IPS-NIHi7 (cell line): ENCODE measurements around the gene SLC12A4.
"Not testable (repeated sequence)": the region's sequence is repeated elsewhere in the genome, so short reads cannot be mapped to it uniquely, and the experiment has no call there.

Experiments used
- DNase-seq: peaks from one replicate; pipeline ENCODE4 v3.0.0; 2012; ENCODE audit warnings: mixed read lengths; ENCODE audit errors: extremely low spot score

Gene SLC12A4

DNA sequence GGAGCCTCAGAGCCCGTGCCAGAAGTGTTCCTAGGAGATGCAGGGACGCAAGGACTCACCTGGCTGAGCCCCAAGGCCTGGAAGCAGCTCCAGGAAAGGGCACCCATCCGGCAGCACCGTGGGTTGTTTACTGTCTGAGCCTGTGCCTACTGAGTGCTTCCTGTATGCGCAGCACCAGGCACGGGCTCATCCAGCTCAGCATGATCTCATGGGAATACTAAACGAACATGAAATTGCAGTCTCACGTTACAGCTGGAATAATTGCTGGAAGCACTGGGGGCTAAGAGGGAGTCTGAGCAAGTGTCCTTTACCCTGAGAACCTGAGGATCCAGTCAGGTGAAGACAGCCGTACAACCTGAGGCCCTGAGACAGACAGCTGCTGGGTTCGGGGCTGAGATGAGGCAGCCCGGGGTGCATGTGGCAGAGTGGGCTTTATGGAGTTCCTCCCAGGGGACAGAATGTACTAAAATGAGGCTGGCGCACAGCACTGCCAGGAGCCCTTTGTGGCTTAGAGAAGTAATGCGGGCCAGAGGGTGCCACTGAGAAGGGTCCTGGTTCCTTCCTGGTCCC lies 42.2 kb downstream of the SLC12A4 start:
- DNase-seq, result peak; percentile 51

- no peak for DNase-seq
These were observed 44.1 kb downstream of the SLC12A4 start for GRCh38 chr16:67924140-67924906.

GRCh38 chr16:67923414-67924116 lies 44.9 kb downstream of the SLC12A4 start:
- DNase-seq, result no peak

DNA sequence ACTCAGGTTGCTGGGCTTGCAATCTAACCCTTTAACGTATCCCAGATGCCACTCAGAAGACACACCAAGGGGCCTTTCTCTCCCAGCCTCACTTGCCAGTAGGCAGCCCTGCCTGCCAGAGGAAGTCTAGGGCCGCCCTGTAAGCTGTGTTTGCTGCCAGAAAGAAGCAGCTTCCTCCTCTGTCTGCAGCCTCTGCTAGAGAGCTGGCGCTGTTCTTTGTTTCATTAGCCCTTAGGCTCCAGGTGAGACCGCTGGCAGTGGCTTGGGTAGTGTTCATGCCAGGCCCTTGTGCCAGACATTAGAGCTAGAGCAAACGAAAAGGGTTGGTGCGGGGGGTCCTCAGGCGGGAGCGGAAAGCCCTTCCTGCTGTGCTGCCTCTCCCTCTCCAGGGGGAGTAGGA lies 45.7 kb downstream of the SLC12A4 start:
- no peak for DNase-seq

- no peak for DNase-seq
These were observed 46.2 kb downstream of the SLC12A4 start for GRCh38 chr16:67922221-67922620.

DNA sequence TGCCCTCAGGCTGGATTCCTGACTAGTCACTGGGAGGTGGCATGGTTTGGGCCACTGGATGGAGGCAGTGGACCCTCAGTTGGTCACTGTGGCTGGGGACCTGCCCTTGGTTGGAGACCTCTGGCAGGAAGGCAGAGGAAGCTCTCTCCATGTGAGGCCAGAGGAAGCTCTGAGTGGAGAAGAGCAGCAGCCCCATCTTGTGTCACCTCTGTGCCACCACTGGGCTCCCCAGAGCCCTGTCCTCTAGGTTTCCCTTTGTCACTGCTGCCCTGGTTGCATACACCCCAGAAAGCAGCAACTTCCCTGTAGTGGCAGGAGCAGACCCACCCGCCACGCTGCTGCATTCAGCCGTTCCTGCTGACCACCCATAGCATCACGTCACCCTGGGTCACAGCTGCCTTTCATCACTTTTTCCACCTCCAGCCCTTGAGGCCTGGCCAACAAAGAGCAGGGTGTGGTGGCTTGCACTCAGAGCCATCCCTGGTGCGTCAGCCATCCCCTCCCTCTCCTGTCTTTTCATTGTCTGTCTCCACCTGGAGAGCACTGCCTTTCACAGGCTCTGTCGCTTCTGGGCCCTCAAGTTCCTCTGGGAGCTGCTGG lies 48.7 kb downstream of the SLC12A4 start:
- DNase-seq, result no peak

DNA sequence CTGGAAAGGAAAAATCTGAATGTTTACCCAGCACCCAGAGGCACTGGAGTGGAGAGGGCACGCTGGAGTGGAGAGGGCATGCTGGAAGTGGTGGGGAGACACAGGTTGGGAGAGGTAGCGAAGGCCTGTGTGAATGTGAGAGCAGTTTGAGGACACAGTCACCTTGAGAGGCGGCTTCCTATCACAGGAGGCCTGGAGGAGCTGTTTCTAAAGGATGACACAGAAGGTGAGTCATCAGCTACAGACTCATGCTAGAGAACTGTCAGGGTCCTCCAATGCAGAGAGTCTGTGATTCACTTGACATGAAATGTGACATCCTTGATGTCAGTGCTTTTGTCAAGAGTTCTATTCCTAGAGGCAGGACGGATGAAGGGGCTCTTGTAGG lies 50.6 kb downstream of the SLC12A4 start:
- DNase-seq, result no peak

DNA sequence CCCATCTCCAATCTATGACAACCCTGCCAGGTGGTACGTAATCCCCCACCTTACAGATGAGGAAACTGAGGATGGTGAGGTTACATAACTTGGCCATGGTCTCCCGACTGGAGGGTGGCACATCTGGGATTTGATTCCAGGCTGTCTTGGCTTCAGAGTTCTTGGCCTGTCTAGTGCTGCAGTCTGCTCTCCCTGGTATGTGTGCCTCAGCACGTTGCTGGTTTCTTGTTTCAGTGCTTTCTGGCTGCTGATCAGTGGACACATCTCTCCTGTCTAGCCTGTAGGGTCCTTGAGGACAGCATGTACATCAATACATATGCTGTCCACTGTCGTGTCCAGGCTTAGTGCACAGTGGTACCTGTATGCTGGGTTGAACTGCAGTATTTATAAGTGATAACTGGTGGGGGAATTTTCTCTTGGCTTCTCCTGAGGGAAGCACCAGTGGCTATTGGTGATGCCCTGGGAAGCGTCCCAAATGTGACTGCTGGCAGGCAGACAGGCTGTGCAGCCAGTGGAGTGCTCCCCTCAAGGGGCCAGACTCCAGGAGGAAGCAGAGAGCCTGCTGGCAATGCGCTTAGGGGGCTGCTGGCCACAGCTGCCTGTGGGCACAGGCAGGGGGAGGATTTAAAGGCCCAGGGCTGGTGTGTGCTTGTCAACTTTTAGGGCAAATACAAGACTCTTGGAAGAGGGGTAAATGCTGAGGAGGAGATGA lies 51.1 kb downstream of the SLC12A4 start:
- no peak for DNase-seq

- no peak for DNase-seq
These were observed 52.4 kb downstream of the SLC12A4 start for GRCh38 chr16:67915831-67916723.

GRCh38 chr16:67915496-67915769 lies 53.0 kb downstream of the SLC12A4 start:
- not testable (repeated sequence) for DNase-seq

DNA sequence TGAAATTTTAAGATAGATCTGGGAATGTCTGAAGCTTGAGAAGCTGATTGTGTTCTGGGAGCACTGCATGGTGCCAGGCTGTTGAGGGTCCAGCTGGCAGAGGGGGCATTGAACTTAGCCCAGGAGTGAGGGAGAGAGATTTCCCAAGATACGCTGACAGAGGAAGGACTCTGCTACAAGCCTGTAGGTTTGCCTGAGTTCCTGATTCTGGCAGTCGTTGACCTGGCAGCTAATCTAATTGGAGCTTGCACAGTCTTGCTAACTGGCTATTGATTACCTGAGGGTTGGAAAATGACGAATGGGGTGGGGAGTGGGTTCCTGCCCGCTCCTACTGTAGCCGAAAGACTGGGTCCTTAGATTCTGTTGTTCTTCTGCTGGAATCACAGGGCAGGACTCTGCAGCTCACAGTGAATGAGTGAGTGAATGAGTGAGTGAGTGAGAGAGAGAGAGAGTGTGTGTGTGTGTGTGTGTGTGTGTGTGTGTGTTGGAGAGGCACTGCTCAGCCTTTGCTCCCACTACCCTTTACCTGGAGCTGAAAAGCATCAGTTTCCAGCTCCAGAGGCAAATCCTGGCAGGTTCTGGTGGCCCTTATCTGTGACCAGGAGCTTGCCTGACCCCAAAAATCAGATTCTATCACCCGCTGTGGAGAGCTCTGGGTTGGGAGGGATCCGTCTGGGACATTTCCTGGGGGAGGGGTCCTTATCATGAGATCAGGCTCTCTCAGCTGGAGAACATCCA lies 53.5 kb downstream of the SLC12A4 start:
- no peak for DNase-seq

DNA sequence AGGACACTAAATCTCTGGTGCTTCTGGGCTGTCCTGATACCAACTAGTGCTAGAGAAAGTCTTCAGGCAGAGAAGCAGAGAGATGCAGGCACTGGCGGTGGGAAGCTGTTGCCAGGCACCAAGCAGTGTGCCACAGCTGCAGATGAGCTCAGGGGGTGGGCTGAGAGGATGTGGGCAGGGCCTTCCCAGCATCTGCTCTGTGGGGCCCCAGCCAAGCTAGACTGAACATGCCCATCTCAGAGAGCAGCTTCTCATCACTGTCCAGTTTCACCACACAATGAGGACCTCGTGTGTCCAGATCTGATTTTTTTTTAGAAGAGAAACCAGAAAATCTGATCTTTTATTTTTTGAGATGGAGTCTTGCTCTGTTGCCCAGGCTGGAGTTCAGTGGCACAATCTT lies 58.3 kb downstream of the SLC12A4 start:
- no peak for DNase-seq

DNA sequence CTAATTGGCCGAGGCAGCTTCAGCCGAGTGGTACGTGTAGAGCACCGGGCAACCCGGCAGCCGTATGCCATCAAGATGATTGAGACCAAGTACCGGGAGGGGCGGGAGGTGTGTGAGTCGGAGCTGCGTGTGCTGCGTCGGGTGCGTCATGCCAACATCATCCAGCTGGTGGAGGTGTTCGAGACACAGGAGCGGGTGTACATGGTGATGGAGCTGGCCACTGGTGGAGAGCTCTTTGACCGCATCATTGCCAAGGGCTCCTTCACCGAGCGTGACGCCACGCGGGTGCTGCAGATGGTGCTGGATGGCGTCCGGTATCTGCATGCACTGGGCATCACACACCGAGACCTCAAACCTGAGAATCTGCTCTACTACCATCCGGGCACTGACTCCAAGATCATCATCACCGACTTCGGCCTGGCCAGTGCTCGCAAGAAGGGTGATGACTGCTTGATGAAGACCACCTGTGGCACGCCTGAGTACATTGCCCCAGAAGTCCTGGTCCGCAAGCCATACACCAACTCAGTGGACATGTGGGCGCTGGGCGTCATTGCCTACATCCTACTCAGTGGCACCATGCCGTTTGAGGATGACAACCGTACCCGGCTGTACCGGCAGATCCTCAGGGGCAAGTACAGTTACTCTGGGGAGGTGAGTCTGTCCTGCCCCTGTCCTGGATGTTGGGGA lies 59.2 kb downstream of the SLC12A4 start:
- no peak for DNase-seq

- DNase-seq, result no peak
These were observed 60.8 kb downstream of the SLC12A4 start for GRCh38 chr16:67907397-67908180.

- DNase-seq, result no peak
These were observed 65.6 kb downstream of the SLC12A4 start for GRCh38 chr16:67902831-67903230.

- no peak for DNase-seq
These were observed 66.7 kb downstream of the SLC12A4 start for GRCh38 chr16:67901734-67902133.

DNA sequence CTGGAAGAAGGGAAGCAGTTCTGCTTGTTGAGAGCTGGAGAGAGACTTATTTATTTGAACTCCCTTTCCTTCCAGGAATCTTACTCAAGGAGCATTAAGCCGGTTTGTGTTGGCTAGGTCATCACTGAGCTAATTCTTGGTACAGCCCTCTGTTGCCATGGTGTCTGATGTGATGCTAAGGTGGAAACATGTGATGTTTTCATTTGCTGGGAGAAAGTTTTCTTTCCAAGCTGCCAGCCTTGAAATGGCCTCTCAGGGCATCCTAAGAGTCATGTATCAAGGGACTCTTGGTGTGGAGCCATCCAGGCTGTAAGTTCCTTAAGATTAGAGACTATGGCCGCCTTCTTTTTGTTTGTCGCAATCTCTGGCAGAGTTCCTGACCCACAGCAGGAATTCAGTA lies 71.2 kb downstream of the SLC12A4 start:
- no peak for DNase-seq

DNA sequence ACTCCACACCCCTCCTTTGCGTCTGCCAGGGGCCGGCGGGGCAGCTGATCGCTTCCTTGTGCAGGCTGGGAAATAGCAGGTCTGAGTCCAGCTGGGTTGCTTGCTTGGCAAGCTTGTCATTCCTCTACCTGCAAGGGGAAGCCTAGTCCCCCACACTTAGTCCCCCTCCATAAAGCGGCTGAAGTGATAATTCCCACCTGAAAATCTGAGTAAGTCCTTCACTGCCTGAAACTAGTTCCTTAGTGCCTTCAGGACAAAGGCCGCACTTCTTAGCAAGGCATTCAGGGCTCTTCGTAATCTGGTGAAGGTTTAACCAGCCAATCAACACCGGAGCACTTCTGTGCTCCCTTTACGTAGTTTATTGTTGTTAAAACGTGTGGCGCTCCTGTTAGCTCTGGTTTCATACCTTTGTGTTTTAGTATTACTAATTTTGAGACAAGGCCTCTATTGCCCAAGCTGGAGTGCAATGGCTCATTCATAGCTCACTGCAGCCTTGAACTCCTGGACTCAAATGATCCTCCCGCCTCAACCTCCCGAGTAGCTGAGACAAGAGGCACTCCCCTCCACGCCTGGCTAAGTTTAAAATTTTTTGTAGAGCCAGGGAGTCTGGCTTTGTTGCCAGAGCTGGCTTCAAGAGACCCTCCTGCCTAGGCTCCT lies 74.6 kb downstream of the SLC12A4 start:
- peak; percentile 51 for DNase-seq
